ENCODE data around the gene INPP5A.

DNA sequence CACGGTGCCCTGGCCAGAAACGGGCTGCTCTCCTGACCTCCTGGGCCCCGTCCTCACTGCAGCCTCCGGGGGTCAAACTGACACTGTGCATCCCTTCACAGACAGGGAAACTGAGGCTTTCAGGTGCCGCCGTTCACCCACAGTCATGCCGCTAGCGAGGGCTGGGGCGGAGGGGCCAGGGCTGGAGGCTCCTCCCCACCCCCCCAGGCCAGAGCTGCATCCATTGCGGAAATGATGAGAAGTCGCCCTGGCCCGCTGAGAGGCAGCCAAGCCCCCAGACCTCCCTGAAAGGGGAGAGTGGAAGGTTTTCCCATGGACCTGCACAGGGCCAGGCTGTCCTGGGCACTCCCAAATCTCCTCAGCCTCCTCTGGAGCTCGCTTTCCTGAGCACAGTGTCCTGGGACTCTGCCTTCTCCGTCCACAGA lies 16.5 kb upstream of the INPP5A start:
- no peak for TF ChIP-seq GATA1 (IDR thresholded peaks at IDR 0.05; ENCODE audit: low read depth, low read length)
- TF ChIP-seq POLR2A (IDR thresholded peaks at IDR 0.05; ENCODE audit: low read length) = no peak

All from erythroblast (primary cell).